NT2/D1 (cell line): ENCODE measurements around the gene TATDN2.

Experiments used
- DNase-seq: peaks from one replicate; pipeline ENCODE4 v3.0.0-alpha.2; 2011; ENCODE audit warnings: low read depth, low spot score
- H3K27me3 ChIP-seq: 2 replicates; pipeline ENCODE4 v1.6.0; 2011; ENCODE audit warnings: mild to moderate bottlenecking; ENCODE audit not compliant: insufficient read length, insufficient read depth
- H3K36me3 ChIP-seq: 2 replicates; pipeline ENCODE4 v1.6.1; 2011; ENCODE audit warnings: mild to moderate bottlenecking, low read length, mixed read lengths; ENCODE audit not compliant: insufficient read depth, insufficient read length
- H3K4me1 ChIP-seq: 2 replicates; pipeline ENCODE4 v1.5.1; 2011; ENCODE audit not compliant: insufficient read depth, insufficient read length
- H3K4me3 ChIP-seq: 2 replicates; pipeline ENCODE4 v1.5.1; 2011; ENCODE audit warnings: low read depth; ENCODE audit not compliant: insufficient read length
- H3K9ac ChIP-seq: 2 replicates; pipeline ENCODE4 v1.6.0; 2011; ENCODE audit warnings: low read depth; ENCODE audit not compliant: insufficient read length
- H3K9me3 ChIP-seq: 2 replicates; pipeline ENCODE4 v1.5.1; 2011; ENCODE audit warnings: mild to moderate bottlenecking, low read length; ENCODE audit not compliant: insufficient read depth
- SUZ12 ChIP-seq: IDR thresholded peaks from 2 replicates; pipeline ENCODE4 v1.6.1; 2011; ENCODE audit not compliant: insufficient read length, insufficient read depth; ENCODE audit errors: extremely low read depth
- YY1 ChIP-seq: IDR thresholded peaks from 2 replicates; pipeline ENCODE4 v1.6.1; 2011; ENCODE audit not compliant: insufficient read length, insufficient read depth
- ZNF274 ChIP-seq: IDR thresholded peaks from 2 replicates; pipeline ENCODE4 v1.6.1; 2011; ENCODE audit warnings: mild to moderate bottlenecking, low read depth, low read length

TATDN2 gene

GRCh38 chr3:10228248-10228950 lies 19.9 kb upstream of the TATDN2 start:
- Histone ChIP-seq H3K4me1 (peaks cover 2% of the 10 kb centered on the region), H3K9ac (no peak overlapping the region)

GRCh38 chr3:10229576-10229975 lies 18.7 kb upstream of the TATDN2 start:
- Histone ChIP-seq H3K4me1 (peaks cover 4% of the 10 kb centered on the region), H3K4me3 (no peak overlapping the region), H3K9me3 (no peaks in the 10 kb centered on the region), H3K9ac (no peak overlapping the region), H3K36me3 (peaks cover under 1% of the 10 kb centered on the region), H3K27me3 (no peaks in the 10 kb centered on the region)
- TF ChIP-seq SUZ12 (no peak), YY1 (no peak), ZNF274 (no peak)
- DNase-seq: no peak

More at GRCh38 chr3:10228248-10228950, 19.9 kb upstream of the TATDN2 start:
- Histone ChIP-seq H3K9me3 (no peaks in the 10 kb centered on the region), H3K4me3 (no peak overlapping the region), H3K36me3 (no peaks in the 10 kb centered on the region), H3K27me3 (no peaks in the 10 kb centered on the region)
- DNase-seq: no peak
- TF ChIP-seq YY1: no peak
- TF ChIP-seq ZNF274: no peak
- no peak for TF ChIP-seq SUZ12

GRCh38 chr3:10232137-10232536 lies 16.1 kb upstream of the TATDN2 start:
- no peaks in the 10 kb centered on the region for H3K9me3 ChIP-seq
- no peak overlapping the region for H3K4me3 ChIP-seq
- H3K27me3 ChIP-seq: no peaks in the 10 kb centered on the region
- H3K36me3 ChIP-seq: peaks cover 11% of the 10 kb centered on the region
- H3K4me1 ChIP-seq: peaks cover 6% of the 10 kb centered on the region
- no peak for TF ChIP-seq ZNF274
- no peak for TF ChIP-seq SUZ12
- no peak for TF ChIP-seq YY1
- no peak overlapping the region for H3K9ac ChIP-seq
- DNase-seq: no peak

GRCh38 chr3:10233988-10234387 lies 14.3 kb upstream of the TATDN2 start:
- Histone ChIP-seq H3K4me3 (no peak overlapping the region), H3K9ac (no peak overlapping the region), H3K27me3 (no peaks in the 10 kb centered on the region), H3K4me1 (peaks cover 8% of the 10 kb centered on the region), H3K9me3 (no peaks in the 10 kb centered on the region), H3K36me3 (peaks cover 12% of the 10 kb centered on the region)
- TF ChIP-seq YY1 (no peak), ZNF274 (no peak), SUZ12 (no peak)
- no peak for DNase-seq

GRCh38 chr3:10234526-10235230 lies 13.6 kb upstream of the TATDN2 start:
- no peak for DNase-seq
- peaks cover 14% of the 10 kb centered on the region for H3K36me3 ChIP-seq
- H3K9ac ChIP-seq: no peak overlapping the region
- H3K9me3 ChIP-seq: no peaks in the 10 kb centered on the region
- no peak overlapping the region for H3K4me3 ChIP-seq
- no peak for TF ChIP-seq YY1
- no peak for TF ChIP-seq SUZ12
- TF ChIP-seq ZNF274: no peak
- peaks cover 8% of the 10 kb centered on the region for H3K4me1 ChIP-seq
- H3K27me3 ChIP-seq: no peaks in the 10 kb centered on the region

- H3K36me3 ChIP-seq: peaks cover 14% of the 10 kb centered on the region
- H3K9me3 ChIP-seq: no peaks in the 10 kb centered on the region
- no peaks in the 10 kb centered on the region for H3K27me3 ChIP-seq
- no peak for DNase-seq
- no peak overlapping the region for H3K9ac ChIP-seq
- TF ChIP-seq YY1: no peak
- no peak for TF ChIP-seq SUZ12
- TF ChIP-seq ZNF274: no peak
- H3K4me1 ChIP-seq: peaks cover 8% of the 10 kb centered on the region
- H3K4me3 ChIP-seq: no peak overlapping the region
These were observed 12.7 kb upstream of the TATDN2 start for GRCh38 chr3:10235551-10235950.

- H3K36me3 ChIP-seq: peaks cover 14% of the 10 kb centered on the region
- no peak overlapping the region for H3K4me3 ChIP-seq
- peaks cover 6% of the 10 kb centered on the region for H3K4me1 ChIP-seq
- H3K27me3 ChIP-seq: no peaks in the 10 kb centered on the region
- DNase-seq: no peak
- TF ChIP-seq YY1 (no peak), ZNF274 (no peak)
- no peak overlapping the region for H3K9ac ChIP-seq
- H3K9me3 ChIP-seq: no peaks in the 10 kb centered on the region
These were observed 9.7 kb upstream of the TATDN2 start for GRCh38 chr3:10238345-10239183.
